Kidney tubule cell (primary cell): ENCODE data around the gene KRT9.

Experiments used
- DNase-seq: peaks from one replicate; pipeline ENCODE4 v3.0.0-alpha.2; 2018; ENCODE audit warnings: low spot score

Gene KRT9

GRCh38 chr17:41579484-41580243 lies 7.8 kb upstream of the KRT9 start:
- peak; percentile 88 for DNase-seq

- no peak for DNase-seq
Measured at GRCh38 chr17:41578971-41579370, 7.1 kb upstream of the KRT9 start.

- no peak for DNase-seq
Measured at GRCh38 chr17:41578538-41578937, 6.7 kb upstream of the KRT9 start.

GRCh38 chr17:41576740-41577139 lies 4.9 kb upstream of the KRT9 start:
- peak; percentile 51 for DNase-seq

- DNase-seq: no peak
Measured at GRCh38 chr17:41575336-41575735, 3.5 kb upstream of the KRT9 start.

GRCh38 chr17:41567317-41567716 lies 4.5 kb downstream of the KRT9 start:
- DNase-seq: no peak

GRCh38 chr17:41565338-41565737 lies 6.5 kb downstream of the KRT9 start:
- no peak for DNase-seq

- DNase-seq: no peak
Measured at GRCh38 chr17:41563607-41564170, 8.2 kb downstream of the KRT9 start.

- DNase-seq: no peak
Measured at GRCh38 chr17:41561554-41561953, 10.3 kb downstream of the KRT9 start.

GRCh38 chr17:41559548-41559947 lies 12.3 kb downstream of the KRT9 start:
- DNase-seq: no peak

- no peak for DNase-seq
Measured at GRCh38 chr17:41556931-41557330, 14.9 kb downstream of the KRT9 start.

- no peak for DNase-seq
Measured at GRCh38 chr17:41556306-41556705, 15.6 kb downstream of the KRT9 start.

- DNase-seq: peak; percentile 36
Measured at GRCh38 chr17:41555105-41555887, 16.6 kb downstream of the KRT9 start.

GRCh38 chr17:41553987-41554680 lies 17.7 kb downstream of the KRT9 start:
- DNase-seq: no peak

GRCh38 chr17:41553176-41553575 lies 18.7 kb downstream of the KRT9 start:
- DNase-seq: peak; percentile 26

GRCh38 chr17:41552455-41552854 lies 19.4 kb downstream of the KRT9 start:
- DNase-seq: no peak

- peak; percentile 55 for DNase-seq
Measured at GRCh38 chr17:41551365-41551764, 20.5 kb downstream of the KRT9 start.

- peak; percentile 39 for DNase-seq
Measured at GRCh38 chr17:41549596-41550039, 22.2 kb downstream of the KRT9 start.

- DNase-seq: peak; percentile 93
Measured at GRCh38 chr17:41548844-41549595, 22.8 kb downstream of the KRT9 start.

GRCh38 chr17:41547921-41548843 lies 23.7 kb downstream of the KRT9 start:
- peak; percentile 100 for DNase-seq
